ENCODE data around the gene TP53RK.

DNA sequence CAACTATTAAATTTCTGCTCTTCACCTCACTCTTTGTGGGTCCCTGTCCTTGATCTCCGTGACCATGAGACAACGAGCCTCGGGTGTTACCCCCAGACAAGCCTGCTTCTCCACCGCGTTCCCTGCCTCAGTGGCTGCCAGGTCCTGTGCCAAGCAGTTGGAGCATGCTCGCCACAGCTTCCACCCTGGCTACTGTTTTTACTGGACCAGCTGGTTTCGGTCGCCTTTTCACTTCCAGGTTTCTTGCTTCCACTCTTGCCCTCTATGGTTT lies 5.6 kb downstream of the TP53RK start:
- TF ChIP-seq, protein P1, sequence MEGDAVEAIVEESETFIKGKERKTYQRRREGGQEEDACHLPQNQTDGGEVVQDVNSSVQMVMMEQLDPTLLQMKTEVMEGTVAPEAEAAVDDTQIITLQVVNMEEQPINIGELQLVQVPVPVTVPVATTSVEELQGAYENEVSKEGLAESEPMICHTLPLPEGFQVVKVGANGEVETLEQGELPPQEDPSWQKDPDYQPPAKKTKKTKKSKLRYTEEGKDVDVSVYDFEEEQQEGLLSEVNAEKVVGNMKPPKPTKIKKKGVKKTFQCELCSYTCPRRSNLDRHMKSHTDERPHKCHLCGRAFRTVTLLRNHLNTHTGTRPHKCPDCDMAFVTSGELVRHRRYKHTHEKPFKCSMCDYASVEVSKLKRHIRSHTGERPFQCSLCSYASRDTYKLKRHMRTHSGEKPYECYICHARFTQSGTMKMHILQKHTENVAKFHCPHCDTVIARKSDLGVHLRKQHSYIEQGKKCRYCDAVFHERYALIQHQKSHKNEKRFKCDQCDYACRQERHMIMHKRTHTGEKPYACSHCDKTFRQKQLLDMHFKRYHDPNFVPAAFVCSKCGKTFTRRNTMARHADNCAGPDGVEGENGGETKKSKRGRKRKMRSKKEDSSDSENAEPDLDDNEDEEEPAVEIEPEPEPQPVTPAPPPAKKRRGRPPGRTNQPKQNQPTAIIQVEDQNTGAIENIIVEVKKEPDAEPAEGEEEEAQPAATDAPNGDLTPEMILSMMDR (IDR thresholded peaks at IDR 0.05; ENCODE audit: low read depth, low read length), result no peak
- no peak for TF ChIP-seq POLR2A (IDR thresholded peaks at IDR 0.05; ENCODE audit: extremely low read depth, insufficient read length)
